ENCODE results near the gene SH2D1A. TPM values are rescaled to one million over a fixed set of nuclear protein-coding genes. Genes with fewer than 3 reads are reported as not detected.

Gene SH2D1A
- polyA plus RNA-seq, 1 donor (not counting 4 experiments of a cell fraction or from before 2014, with no cell fraction given) = 0.04 TPM

DNA sequence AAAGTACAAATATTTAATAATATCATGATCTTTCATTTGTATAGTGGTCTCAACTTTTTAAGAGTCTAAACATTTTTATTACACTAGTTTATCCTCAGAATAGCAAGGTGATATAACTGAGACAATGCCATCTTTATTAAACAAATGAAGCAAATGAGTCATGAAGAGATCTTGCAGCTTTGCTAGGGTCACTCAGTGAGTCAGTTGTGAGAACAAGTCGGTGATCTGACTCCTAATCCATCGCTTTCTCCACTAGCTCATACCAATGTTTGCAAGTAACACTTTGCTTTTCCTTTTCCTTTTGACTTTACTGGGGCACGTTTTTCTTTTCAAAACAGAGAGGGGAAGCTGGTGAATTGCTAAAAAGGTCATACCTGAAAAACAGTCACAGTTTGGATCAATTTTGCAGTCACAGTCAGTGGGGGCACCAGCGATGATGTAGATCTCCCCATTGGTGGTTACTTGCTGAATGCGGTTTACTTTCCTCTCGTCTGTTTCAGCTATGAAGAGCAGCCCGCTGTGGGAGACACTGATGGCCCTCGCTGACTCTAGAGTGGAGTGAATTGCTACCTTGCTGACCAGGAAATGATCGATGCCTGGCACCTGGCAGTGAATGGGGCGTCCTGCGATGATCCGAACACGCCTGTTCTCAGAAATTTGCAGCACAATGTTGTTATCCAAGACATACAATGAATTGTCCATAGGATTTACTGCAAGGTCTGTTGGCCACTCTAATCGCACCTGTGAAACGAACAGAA, 75.7 kb downstream of the SH2D1A start:
- Histone ChIP-seq H3K4me1 (ENCODE audit: control insufficient read depth, extremely low read depth, insufficient read depth, low read length) (no peaks in the 10 kb centered on the region), H3K4me2 (ENCODE audit: control insufficient read depth, extremely low read depth, insufficient read depth, low read depth, low read length) (no peak overlapping the region), H3K4me3 (ENCODE audit: control insufficient read depth in 2 of 3, extremely low read depth in 1 of 3, insufficient read depth in 2 of 3, low read depth in 1 of 3, low read length in 3 of 3) (no peak overlapping the region), H2AFZ (ENCODE audit: control insufficient read depth, low read length) (no peak overlapping the region), H4K20me1 (ENCODE audit: control insufficient read depth, extremely low read depth, insufficient read depth, low read length) (no peaks in the 10 kb centered on the region), H3K9me1 (ENCODE audit: control insufficient read depth, extremely low read depth, insufficient read depth, low read length) (no peaks in the 10 kb centered on the region), H3K9ac (ENCODE audit: control insufficient read depth, extremely low read depth, insufficient read depth, low read length) (no peak overlapping the region), H3K36me3 (ENCODE audit: control insufficient read depth in 2 of 2, extremely low read depth in 1 of 2, insufficient read depth in 2 of 2, low read length in 2 of 2) (no peaks in the 10 kb centered on the region), H3K27ac (ENCODE audit: control insufficient read depth, insufficient read depth, low read length) (no peak overlapping the region), H3K79me2 (ENCODE audit: control insufficient read depth, insufficient read depth, low read length) (no peaks in the 10 kb centered on the region), H3K27me3 (ENCODE audit: control insufficient read depth, extremely low read depth, insufficient read depth, low read length) (no peaks in the 10 kb centered on the region), H3K9me3 (ENCODE audit: control insufficient read depth, low read depth, low read length) (no peaks in the 10 kb centered on the region)
- no peak for FAIRE-seq
- no peak for DNase-seq (ENCODE audit: low read depth, low spot score)
- dilution Hi-C loops (cut with MboI; ENCODE audit: extremely low pct_ligation_motif_present, low sequenced_read_pairs) = no loop called here
- TF ChIP-seq, protein P1, sequence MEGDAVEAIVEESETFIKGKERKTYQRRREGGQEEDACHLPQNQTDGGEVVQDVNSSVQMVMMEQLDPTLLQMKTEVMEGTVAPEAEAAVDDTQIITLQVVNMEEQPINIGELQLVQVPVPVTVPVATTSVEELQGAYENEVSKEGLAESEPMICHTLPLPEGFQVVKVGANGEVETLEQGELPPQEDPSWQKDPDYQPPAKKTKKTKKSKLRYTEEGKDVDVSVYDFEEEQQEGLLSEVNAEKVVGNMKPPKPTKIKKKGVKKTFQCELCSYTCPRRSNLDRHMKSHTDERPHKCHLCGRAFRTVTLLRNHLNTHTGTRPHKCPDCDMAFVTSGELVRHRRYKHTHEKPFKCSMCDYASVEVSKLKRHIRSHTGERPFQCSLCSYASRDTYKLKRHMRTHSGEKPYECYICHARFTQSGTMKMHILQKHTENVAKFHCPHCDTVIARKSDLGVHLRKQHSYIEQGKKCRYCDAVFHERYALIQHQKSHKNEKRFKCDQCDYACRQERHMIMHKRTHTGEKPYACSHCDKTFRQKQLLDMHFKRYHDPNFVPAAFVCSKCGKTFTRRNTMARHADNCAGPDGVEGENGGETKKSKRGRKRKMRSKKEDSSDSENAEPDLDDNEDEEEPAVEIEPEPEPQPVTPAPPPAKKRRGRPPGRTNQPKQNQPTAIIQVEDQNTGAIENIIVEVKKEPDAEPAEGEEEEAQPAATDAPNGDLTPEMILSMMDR (optimal IDR thresholded peaks at IDR 0.05 in 1 of 3, IDR thresholded peaks at IDR 0.05 in 1 of 3, conservative IDR thresholded peaks at IDR 0.05 in 1 of 3; ENCODE audit: extremely low read depth in 1 of 3, insufficient read depth in 2 of 3, low read length in 3 of 3) = no peak
- TF ChIP-seq EZH2 (IDR thresholded peaks at IDR 0.05; ENCODE audit: low read length) = no peak

Small RNAs within 50 kb of the gene (small RNA-seq; reads per million reads assigned to genes)
- 0 reads per million in 3 experiments for gene AL022718.1 (ENCODE audit: insufficient read length in 3 of 3, low read depth in 3 of 3, low replicate concordance in 1 of 3)

Other genes starting within 250 kb of the SH2D1A start
- gene TEX13D, start 13.9 kb upstream of the SH2D1A start, polyA plus RNA-seq = not detected in 3 replicates